Activated naive CD4-positive, alpha-beta T cell (primary cell): ENCODE results near the gene EPHA6.
"Not testable (repeated sequence)": the region's sequence is repeated elsewhere in the genome, so short reads cannot be mapped to it uniquely, and the experiment has no call there.

Experiments
- DNase-seq, 4 experiments: peaks; one replicate each; lab custom pipeline; 2025; lab: John Stamatoyannopoulos, UW

The EPHA6 gene

DNA sequence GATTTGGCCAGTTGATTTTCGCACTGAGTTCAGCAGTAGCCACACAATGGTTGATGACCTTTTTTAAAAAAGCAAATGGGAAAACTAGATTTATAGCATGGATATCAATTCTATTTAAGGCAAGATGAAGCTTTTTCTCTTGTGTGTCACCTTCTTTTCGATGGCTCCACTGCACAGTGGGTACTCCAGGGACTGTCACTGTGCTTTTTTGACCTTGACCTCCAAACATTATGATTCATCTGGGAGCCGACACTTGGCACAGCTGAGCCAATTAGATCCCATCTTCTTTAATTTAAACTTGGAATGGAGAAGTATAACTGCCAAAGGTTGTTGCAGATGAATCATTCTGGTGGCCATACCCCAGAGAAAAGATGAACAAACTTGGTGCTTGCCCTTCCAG, 367.3 kb downstream of the EPHA6 start:
- no peak for DNase-seq

DNA sequence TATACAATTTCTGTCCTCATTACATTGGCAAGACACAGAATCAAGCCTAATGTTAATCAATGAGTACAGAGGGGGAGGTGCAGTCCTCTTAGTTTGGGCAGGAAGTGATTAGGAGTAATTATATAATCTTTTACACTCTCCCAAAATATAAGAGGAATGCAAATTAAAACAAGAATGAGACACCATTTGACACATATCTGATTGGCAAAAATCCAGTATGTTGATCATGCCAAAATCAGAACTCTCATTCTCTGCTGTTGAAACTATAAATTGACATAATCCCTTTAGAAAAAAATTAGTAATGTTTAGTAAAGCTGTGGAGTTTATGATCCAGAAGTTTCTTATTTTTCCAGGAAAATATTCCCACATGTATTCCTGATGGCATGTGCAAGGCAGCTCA, 373.4 kb downstream of the EPHA6 start:
- no peak for DNase-seq

DNA sequence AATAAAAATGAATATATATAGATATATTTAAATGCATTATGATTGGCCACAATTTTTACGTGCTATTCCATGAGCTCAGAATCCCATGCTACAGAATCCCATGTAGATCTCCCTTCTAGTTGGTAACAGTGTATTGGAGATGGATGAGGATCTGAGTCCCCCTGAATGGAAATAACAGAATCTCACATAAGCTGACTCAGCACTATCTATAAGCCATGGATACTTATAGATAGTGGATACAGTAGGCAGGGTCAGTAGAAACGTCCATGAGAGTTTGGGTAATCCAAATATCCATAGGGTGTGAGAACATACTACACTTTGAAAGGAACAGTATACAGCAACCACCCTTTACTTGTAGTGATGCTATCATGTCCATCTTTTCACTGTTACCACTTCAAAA, 375.4 kb downstream of the EPHA6 start:
- no peak for DNase-seq

- DNase-seq, result no peak
Measured at GRCh38 chr3:97197083-97197482, 382.7 kb downstream of the EPHA6 start.

- DNase-seq, result no peak
Measured at GRCh38 chr3:97197830-97198229, 383.4 kb downstream of the EPHA6 start.

GRCh38 chr3:97200387-97200786, 386.0 kb downstream of the EPHA6 start:
- no peak for DNase-seq

GRCh38 chr3:97201814-97202213, 387.4 kb downstream of the EPHA6 start:
- DNase-seq, result no peak

- DNase-seq, result no peak
Measured at GRCh38 chr3:97228966-97229365, 414.6 kb downstream of the EPHA6 start.

DNA sequence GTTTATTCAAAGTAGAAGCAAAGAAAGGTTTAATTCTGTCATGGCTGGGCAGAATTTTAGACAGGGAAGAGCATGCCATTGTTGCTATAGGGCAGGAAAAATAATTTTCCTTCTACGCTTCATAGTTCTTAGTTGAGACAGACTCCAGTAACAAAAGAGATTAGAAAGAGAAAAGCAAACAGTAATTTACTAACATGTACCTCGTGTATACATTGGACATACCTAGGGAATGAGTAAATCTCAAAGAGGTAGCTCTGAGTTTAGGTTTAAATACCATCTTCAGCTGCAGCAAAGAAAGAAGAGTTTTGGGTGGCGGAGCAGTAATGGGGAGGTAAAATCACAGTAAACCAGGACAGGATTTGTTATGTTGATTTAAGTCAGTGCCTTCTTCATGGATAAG, 416.1 kb downstream of the EPHA6 start:
- DNase-seq, result no peak

- no peak for DNase-seq
Measured at GRCh38 chr3:97232393-97233034, 418.1 kb downstream of the EPHA6 start.

DNA sequence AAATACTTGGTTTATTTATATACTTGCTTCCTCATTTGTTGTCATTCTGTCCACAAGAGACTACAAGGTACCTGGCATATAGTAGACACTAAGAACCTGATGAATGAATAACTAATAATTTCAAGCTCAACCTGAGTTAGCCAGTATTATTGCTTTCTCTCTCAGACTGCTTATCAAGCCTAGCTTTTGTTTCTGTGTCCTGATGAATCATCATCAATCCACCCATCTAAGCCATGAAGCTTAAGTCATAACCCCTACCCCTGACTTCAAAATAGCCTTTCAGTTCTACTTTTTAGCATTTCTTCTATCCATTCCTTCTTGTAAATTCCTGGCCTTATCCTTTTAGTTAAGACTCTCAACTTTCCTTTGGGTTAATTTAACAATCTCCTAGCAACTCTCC, 420.8 kb downstream of the EPHA6 start:
- DNase-seq, result no peak

DNA sequence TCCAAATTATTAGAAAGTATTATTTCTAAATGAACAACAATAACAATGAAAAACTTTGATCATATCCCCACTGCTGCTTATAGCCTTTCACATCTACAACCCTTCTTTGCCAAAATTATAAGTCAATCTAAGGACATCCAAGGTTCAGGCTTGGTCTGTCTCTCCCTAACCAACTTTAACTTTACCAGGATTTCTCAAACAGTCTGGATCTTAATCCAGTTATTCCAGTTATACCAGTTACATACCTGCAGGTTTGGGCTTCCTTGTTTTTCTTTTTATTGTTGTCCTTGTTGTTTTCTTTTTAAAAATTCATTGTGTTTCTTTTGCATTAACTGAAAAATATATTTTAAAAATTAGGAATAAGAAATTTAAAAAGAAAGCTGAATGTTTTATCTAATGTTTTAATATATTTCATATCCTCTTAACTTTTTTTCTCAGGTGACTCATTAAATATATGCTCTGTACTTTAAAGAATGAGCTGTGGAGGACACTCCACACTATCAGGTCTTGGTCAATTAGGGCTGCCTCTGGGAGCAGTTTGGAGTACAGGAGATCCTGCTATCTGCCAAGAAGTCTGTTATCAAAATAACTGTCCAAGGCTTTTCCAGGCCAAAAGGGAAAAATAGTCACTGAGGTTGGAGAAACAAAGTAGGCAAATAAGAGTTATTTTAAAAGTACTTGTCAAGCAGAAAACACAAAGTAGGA, 421.4 kb downstream of the EPHA6 start:
- DNase-seq, result no peak

DNA sequence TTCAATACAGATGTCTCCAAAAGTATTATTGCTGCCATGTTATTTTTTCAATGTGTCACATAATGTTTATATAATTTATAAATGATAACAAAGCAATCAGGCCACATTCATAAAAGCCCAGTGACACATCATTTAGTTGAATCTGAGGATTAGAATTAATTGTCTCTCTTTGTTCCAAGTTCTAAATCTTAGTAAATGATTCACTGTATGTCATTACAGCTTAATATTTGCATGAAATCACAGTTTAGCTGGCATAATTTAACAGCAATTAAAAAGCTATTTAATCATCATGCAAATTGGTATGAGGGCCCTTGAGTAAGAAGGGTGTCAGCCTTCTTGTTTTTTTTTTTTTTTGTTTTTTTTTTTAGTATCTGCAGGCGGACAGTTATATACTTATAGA, 427.0 kb downstream of the EPHA6 start:
- no peak for DNase-seq

GRCh38 chr3:97245201-97245910, 431.0 kb downstream of the EPHA6 start:
- no peak for DNase-seq

- no peak for DNase-seq
Measured at GRCh38 chr3:97256060-97256459, 441.7 kb downstream of the EPHA6 start.

- no peak for DNase-seq
Measured at GRCh38 chr3:97257942-97258697, 443.7 kb downstream of the EPHA6 start.

GRCh38 chr3:97259263-97259662, 444.9 kb downstream of the EPHA6 start:
- DNase-seq, result no peak

GRCh38 chr3:97264180-97264579, 449.8 kb downstream of the EPHA6 start:
- no peak for DNase-seq

DNA sequence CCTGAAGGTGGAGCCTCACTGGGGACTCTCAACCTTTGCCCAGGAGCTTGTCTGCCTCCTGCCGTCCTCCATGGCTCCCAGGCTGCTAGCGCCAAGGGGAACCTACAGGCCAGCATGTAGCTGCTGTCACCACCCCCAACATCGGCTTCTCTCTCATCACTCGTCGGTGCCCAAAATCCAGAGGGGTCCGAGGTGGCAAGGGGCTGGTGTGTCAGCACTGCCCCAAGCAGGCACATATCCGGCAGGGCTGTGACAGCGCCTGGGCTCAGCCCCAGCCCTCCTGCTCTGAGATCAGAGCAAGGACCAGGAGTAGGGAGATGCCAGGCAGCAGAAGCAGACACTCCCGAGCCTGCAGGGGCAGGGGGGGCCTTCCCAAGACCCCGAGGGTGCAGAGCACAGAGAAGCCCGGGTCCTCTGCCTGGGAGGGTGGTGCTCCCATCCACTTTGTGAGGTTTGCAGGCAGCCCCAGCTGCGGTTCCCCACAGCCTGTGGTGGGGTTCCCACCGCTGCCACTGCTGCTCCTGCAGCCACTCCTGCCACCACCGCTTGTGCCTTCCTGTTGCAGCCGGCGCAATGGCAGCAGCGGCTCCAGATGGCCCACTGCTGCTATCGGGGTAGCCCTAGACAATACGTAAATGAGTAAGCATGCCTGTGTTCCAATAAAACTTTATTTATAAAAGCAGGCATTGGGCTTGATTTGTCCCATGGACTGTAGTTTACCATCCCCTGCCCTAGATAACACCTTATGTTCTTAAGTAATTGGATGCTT, 451.0 kb downstream of the EPHA6 start:
- DNase-seq, result no peak

GRCh38 chr3:97269202-97269601, 454.8 kb downstream of the EPHA6 start:
- DNase-seq, result no peak

DNA sequence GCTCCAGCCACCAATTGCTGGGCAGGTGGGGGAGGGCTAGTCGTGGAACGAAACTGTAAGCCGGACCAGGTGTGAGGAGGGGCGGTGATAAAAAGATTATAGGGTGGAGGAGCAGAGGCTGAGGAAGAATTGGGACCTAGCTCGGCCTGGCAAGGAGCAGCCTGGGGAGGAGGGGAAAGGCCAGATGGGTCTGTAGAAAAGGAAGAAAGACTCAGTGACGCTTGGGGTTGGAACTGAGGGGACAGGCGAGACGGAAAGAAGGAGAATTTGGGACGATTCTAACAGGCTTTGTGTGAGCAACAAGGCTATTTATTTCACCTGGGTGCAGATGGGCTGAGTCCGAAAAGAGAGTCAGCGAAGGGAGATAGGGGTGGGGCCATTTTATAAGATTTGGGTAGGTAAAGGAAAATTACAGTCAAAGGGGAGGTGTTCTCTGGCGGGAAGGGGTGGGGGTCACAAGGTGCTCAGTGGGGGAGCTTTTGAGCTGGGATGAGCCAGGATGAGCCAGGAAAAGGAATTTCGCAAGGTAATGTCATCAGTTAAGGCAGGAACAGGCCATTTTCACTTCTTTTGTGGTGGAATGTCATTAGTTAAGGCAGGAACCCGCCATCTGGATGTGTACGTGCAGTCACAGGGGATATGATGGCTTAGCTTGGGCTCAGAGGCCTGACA, 462.6 kb downstream of the EPHA6 start:
- DNase-seq, result not testable (repeated sequence)
